Activated T-helper 2 cell treated with anti-CD3 and anti-CD28 coated beads, Interferon-gamma antibody, Interleukin-2, Interleukin-4, amounts not matched to agents 10 μg/mL and 5 μg/mL and 100 μg/mL, durations not matched to agents 14 hours and 24 hours and 36 hours (primary cell): ENCODE measurements around the gene GBP7. TPM values are rescaled to one million over a fixed set of nuclear protein-coding genes. Genes with fewer than 3 reads are reported as not detected.
"Not testable (repeated sequence)": the region's sequence is repeated elsewhere in the genome, so short reads cannot be mapped to it uniquely, and the experiment has no call there.

ENCODE experiments used
- DNase-seq: peaks from one replicate; pipeline ENCODE4 v3.0.0; 2021; ENCODE audit warnings: low spot score
- H3K27ac Mint-ChIP-seq: one replicate; pipeline ENCODE4 v1.8.0; 2021; ENCODE audit warnings: mixed read lengths
- H3K27me3 Mint-ChIP-seq: one replicate; pipeline ENCODE4 v1.8.0; 2021; ENCODE audit warnings: low read depth, mixed read lengths
- H3K36me3 Mint-ChIP-seq: one replicate; pipeline ENCODE4 v1.8.0; 2021; ENCODE audit warnings: low read depth, mixed read lengths
- H3K4me1 Mint-ChIP-seq: one replicate; pipeline ENCODE4 v1.8.0; 2021; ENCODE audit warnings: low read depth, mixed read lengths
- H3K4me3 Mint-ChIP-seq: one replicate; pipeline ENCODE4 v1.8.0; 2021; ENCODE audit warnings: low read depth, mild to moderate bottlenecking, moderate library complexity, mixed read lengths
- H3K9me3 Mint-ChIP-seq: one replicate; pipeline ENCODE4 v1.8.0; 2021; ENCODE audit warnings: mixed read lengths
- intact Hi-C: fragments of 100-400 bp; cut with micrococcal nuclease; formaldehyde crosslinking; loops from one replicate; pipeline ENCODE4 v1.15.1; 2023
- total RNA-seq: library from RNA; stranded (reverse); gene quantifications from 2 replicates; pipeline ENCODE4 v1.2.3, GENCODE V29; 2022

Gene GBP7
- total RNA-seq, 1 donor from 2014 or later: not detected

- DNase-seq: no peak
- no peak overlapping the region for H3K27ac Mint-ChIP-seq
- peaks cover 13% of the 10 kb centered on the region for H3K9me3 Mint-ChIP-seq
- intact Hi-C loops: no loop called here
- H3K4me1 Mint-ChIP-seq: peaks cover 7% of the 10 kb centered on the region
- H3K4me3 Mint-ChIP-seq: no peak overlapping the region
- peaks cover 11% of the 10 kb centered on the region for H3K36me3 Mint-ChIP-seq
- no peaks in the 10 kb centered on the region for H3K27me3 Mint-ChIP-seq
Observed at GRCh38 chr1:89166705-89167104, 9.1 kb downstream of the GBP7 start.

DNA sequence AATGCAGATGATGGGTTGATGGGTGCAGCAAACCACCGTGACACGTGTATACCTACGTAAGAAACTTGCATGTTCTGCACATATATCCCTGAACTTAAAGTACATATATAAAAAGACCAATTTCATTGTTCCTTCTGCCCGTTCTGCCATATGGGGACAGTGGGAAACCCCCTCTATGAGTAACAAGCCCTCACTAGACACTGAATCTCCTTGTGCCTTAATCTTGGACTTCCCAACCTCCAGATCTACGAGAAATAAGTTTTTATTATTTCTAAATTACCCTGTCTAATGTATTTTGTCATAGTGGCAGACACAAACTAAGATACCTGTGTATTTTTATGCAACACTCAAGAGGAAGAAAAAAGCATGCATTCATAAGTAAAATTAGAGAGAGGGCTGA lies 10.0 kb downstream of the GBP7 start:
- DNase-seq: no peak
- Mint-ChIP-seq H3K4me1 (peaks cover 3% of the 10 kb centered on the region), H3K27me3 (peaks cover 2% of the 10 kb centered on the region), H3K36me3 (peaks cover 5% of the 10 kb centered on the region), H3K27ac (no peak overlapping the region), H3K4me3 (no peak overlapping the region), H3K9me3 (peaks cover 9% of the 10 kb centered on the region)
- intact Hi-C loops: no loop called here

DNA sequence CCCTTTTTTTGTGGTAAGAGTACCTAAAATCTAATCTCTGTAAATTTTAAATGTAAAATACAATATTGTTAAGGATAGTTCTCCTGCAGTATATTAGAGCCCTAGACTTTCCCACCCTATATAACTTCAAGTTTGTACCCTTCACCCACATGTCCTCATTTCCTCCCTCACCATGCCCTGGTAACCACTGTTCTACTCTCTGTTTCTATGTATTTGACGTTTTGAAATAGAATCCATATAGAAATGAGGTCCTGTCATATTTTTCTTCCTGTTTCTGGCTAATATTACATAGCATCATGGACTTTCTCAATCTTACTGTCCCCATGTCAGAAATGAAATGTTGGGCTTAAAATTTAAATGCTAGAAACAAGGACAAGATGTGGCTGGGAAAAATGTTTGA lies 24.8 kb downstream of the GBP7 start:
- intact Hi-C loops: no loop called here
- H3K36me3 Mint-ChIP-seq: no peaks in the 10 kb centered on the region
- H3K4me3 Mint-ChIP-seq: no peak overlapping the region
- H3K4me1 Mint-ChIP-seq: peaks cover 14% of the 10 kb centered on the region
- H3K27me3 Mint-ChIP-seq: peaks cover 8% of the 10 kb centered on the region
- DNase-seq: no peak
- peaks cover 12% of the 10 kb centered on the region for H3K9me3 Mint-ChIP-seq
- H3K27ac Mint-ChIP-seq: no peak overlapping the region

- Mint-ChIP-seq H3K27ac (no peak overlapping the region), H3K36me3 (no peaks in the 10 kb centered on the region), H3K4me3 (no peak overlapping the region), H3K9me3 (peaks cover 5% of the 10 kb centered on the region), H3K27me3 (peaks cover 6% of the 10 kb centered on the region), H3K4me1 (peaks cover 14% of the 10 kb centered on the region)
- no peak for DNase-seq
- intact Hi-C loops: no loop called here
Observed at GRCh38 chr1:89149976-89150375, 25.8 kb downstream of the GBP7 start.

GRCh38 chr1:89149229-89149628 lies 26.6 kb downstream of the GBP7 start:
- no peak for DNase-seq
- H3K9me3 Mint-ChIP-seq: peaks cover 5% of the 10 kb centered on the region

DNA sequence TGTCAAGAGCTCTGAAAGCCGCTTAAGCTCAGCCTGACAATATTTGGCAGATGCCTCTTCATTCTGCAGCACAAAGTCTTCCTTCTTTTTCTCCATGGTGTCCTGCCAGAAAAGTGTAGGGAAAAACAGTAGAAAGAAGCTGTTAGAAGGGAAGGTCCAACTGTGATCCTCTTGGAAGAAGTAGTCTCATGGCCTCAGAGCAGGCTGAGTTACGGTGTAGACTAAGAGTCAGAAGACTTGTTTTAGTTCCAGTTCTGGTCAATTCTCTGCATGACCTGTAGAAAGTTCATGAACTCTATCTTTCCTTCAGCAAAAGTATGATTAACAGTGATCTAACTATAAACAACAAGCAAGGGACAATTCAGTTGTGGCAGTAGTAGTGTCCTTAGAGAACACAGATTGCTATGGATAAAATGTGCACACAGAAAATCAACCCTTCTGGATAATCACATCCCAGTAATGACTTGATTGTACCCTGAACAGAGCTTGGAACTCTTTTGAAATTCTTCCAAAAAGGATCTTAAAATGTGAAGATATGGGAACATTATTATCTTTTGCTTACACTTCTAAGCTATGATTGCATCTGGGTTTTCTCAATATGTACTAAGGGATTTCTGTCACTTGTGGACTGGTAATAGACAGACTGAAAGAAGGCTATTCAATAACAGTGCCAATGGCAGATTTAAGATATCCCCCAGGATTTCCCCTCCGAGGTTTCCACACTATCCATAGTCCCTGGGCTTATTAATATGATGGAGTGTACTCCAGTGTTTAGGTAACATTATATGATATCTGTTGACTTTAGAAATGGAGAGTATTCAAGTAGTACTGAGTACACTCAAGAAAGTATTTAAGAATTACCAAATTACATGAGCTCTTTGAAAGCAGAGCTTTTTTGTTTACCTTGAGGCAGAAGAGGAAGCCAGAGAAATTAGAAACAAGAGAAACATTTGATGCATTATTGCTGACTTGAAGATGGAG lies 27.8 kb downstream of the GBP7 start:
- H3K4me1 Mint-ChIP-seq: peaks cover 14% of the 10 kb centered on the region
- H3K4me3 Mint-ChIP-seq: no peak overlapping the region
- H3K27me3 Mint-ChIP-seq: peaks cover 6% of the 10 kb centered on the region
- intact Hi-C loops: no loop called here
- H3K27ac Mint-ChIP-seq: no peak overlapping the region
- no peak for DNase-seq
- H3K36me3 Mint-ChIP-seq: no peaks in the 10 kb centered on the region
- H3K9me3 Mint-ChIP-seq: no peaks in the 10 kb centered on the region

More at GRCh38 chr1:89149229-89149628, 26.6 kb downstream of the GBP7 start:
- intact Hi-C loops: no loop called here
- Mint-ChIP-seq H3K27ac (no peak overlapping the region), H3K4me1 (peaks cover 14% of the 10 kb centered on the region), H3K4me3 (no peak overlapping the region), H3K27me3 (peaks cover 6% of the 10 kb centered on the region), H3K36me3 (no peaks in the 10 kb centered on the region)

DNA sequence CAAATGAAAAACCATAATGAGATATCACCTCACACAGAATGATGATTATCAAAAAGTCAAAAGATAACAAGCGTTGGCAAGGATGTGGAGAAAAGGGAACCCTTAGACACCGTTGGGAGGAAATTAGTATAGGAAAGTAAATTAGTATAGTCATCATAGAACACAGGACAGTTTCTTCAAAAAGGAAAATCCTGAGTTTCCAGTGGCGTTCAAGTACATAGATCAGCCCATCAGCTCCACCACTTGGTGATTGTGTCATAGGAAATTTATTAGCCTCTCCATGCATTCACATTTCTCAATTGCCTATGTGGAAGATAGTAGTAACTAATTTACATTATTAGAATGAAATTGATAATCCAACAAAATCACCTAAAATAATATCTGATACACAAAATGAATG lies 29.1 kb downstream of the GBP7 start:
- intact Hi-C loops: no loop called here
- DNase-seq: no peak
- Mint-ChIP-seq H3K36me3 (no peaks in the 10 kb centered on the region), H3K4me3 (no peak overlapping the region), H3K27me3 (peaks cover 6% of the 10 kb centered on the region), H3K4me1 (peaks cover 15% of the 10 kb centered on the region), H3K9me3 (no peaks in the 10 kb centered on the region), H3K27ac (no peak overlapping the region)

- intact Hi-C loops: no loop called here
- peaks cover 5% of the 10 kb centered on the region for H3K4me1 Mint-ChIP-seq
- H3K36me3 Mint-ChIP-seq: no peaks in the 10 kb centered on the region
- H3K4me3 Mint-ChIP-seq: no peak overlapping the region
- H3K27ac Mint-ChIP-seq: no peak overlapping the region
- H3K9me3 Mint-ChIP-seq: peaks cover 3% of the 10 kb centered on the region
- peaks cover 6% of the 10 kb centered on the region for H3K27me3 Mint-ChIP-seq
- DNase-seq: no peak
Observed at GRCh38 chr1:89143484-89143883, 32.3 kb downstream of the GBP7 start.

DNA sequence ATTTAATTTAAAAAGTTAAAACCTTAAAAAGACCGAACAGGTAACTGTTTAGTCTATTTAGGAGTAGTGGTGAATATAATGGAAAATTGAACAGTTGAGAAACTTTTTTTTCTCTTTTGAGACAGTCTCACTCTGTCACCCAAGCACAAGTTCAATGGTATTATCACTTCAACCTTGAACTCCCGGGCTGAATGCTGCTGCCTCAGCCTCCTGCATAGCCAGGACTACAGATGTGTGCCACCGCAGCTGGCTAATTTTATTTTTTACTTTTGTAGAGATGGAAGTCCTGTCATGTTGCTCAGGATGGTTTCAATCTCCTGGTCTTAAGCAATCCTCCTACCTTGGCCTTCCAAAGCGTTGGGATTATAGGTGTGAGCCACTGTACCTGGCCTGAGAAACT lies 33.6 kb downstream of the GBP7 start:
- Mint-ChIP-seq H3K27ac (no peak overlapping the region), H3K9me3 (peaks cover 8% of the 10 kb centered on the region), H3K4me3 (no peak overlapping the region), H3K27me3 (no peaks in the 10 kb centered on the region), H3K36me3 (no peaks in the 10 kb centered on the region), H3K4me1 (peaks cover 5% of the 10 kb centered on the region)
- DNase-seq: no peak
- intact Hi-C loops: no loop called here

DNA sequence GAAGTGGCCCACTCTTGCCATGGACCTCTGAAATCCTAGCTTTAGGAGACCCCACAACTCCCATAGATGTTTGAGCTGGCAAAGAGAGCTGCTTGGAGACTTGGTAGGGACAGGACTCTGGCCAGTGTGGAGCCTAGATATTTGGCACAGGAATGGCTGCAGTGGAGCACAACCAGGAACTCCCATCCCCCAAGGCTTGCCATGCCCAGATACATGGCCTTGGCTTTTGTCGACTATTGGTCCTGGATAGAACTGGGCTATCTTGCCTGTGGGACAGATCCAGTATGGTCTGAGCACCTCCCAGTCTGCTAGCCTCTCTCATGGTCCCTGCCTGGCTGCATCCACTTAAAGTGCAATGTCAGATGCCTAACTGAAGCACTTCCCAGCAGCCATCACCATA lies 42.1 kb downstream of the GBP7 start:
- no peaks in the 10 kb centered on the region for H3K36me3 Mint-ChIP-seq

DNA sequence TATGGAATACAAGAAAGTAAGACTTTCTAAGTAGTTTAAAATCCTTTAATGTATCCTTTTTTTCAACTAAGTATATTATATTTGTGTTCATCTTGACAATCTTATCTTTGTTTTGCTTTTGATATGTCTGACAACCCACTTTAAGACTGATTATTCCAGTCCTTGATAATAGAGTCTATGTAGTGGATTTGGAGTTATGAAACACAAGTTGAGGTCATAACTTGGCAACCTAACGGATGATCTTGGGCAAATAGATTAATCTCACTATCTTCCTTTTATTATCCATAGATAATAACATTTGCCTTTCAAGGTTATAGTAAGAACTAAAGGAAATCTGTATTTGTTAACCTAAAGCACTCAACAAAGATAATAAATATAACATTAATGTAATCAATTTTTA lies 45.1 kb downstream of the GBP7 start:
- Mint-ChIP-seq H3K27me3 (peaks cover 2% of the 10 kb centered on the region), H3K27ac (no peak overlapping the region), H3K4me3 (no peak overlapping the region), H3K36me3 (peaks cover 6% of the 10 kb centered on the region), H3K4me1 (peaks cover 33% of the 10 kb centered on the region), H3K9me3 (peaks cover 14% of the 10 kb centered on the region)
- DNase-seq: no peak
- intact Hi-C loops: loop anchor here (1.0 kb wide), 1 partner anchor 228 kb away; no protein-coding TSS in a partner anchor

More for the DNA sequence above, 42.1 kb downstream of the GBP7 start:
- H3K9me3 Mint-ChIP-seq: peaks cover 25% of the 10 kb centered on the region
- H3K27ac Mint-ChIP-seq: no peak overlapping the region
- H3K27me3 Mint-ChIP-seq: peaks cover 3% of the 10 kb centered on the region
- no peak overlapping the region for H3K4me3 Mint-ChIP-seq
- peaks cover 15% of the 10 kb centered on the region for H3K4me1 Mint-ChIP-seq
- intact Hi-C loops: no loop called here
- DNase-seq: no peak

DNA sequence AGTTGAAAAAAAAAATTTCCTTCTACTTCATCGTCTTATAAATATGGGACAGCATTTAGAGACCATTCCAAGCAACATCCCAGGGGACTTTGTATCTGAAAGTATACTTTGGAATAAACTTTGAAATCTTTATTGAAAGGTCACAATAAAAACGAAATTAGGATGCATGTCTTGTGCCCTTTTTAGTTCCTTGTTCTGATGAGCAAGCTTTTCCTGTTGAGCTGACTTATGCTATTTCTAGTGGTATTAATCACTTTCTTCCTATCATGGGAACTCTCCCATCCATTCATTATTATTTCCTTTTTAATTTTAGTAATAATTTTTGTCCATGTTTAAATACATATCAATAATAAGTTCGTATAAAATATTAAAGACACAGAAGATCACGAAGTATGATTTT lies 45.9 kb downstream of the GBP7 start:
- H3K4me1 Mint-ChIP-seq: peaks cover 36% of the 10 kb centered on the region
- peaks cover 9% of the 10 kb centered on the region for H3K9me3 Mint-ChIP-seq
- intact Hi-C loops: loop anchor here (1.0 kb wide), 1 partner anchor 228 kb away; no protein-coding TSS in a partner anchor
- H3K36me3 Mint-ChIP-seq: peaks cover 6% of the 10 kb centered on the region
- no peak overlapping the region for H3K4me3 Mint-ChIP-seq
- H3K27me3 Mint-ChIP-seq: no peaks in the 10 kb centered on the region
- no peak for DNase-seq
- H3K27ac Mint-ChIP-seq: no peak overlapping the region

GRCh38 chr1:89128003-89128458 lies 47.8 kb downstream of the GBP7 start:
- DNase-seq, H3K9me3 Mint-ChIP-seq, H3K4me3 Mint-ChIP-seq, H3K27me3 Mint-ChIP-seq, intact Hi-C loops, H3K27ac Mint-ChIP-seq: not testable (repeated sequence)
- peaks cover 48% of the 10 kb centered on the region for H3K4me1 Mint-ChIP-seq
- peaks cover 21% of the 10 kb centered on the region for H3K36me3 Mint-ChIP-seq
